CD4-positive, alpha-beta T cell treated with Interleukin-12 subunit alpha and Interleukin-12 subunit beta, for 1 hour (primary cell): ENCODE data around the gene PRKAA2.

Experiments used
- DNase-seq: peaks from one replicate; pipeline ENCODE4 v3.0.0-alpha.2; 2020

PRKAA2 gene

DNA sequence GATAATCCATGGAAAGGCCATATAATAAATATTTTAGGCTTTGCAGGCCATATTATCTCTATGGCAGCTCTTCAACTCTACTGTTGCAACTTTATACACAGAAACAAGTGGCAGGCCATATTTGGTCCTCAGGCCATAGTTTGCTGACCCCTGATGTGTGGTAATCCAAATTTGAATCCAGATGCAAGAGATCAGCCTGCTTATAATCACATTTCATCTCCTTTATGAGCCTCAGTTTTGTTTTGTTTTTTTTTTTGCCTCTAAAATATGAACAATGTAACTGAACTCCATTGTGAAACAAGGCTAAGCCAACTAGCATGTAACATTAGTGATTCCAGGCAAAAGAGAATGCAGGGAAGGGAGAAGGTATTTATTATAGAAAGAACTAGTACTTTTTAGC, 81.6 kb downstream of the PRKAA2 start:
- no peak for DNase-seq

DNA sequence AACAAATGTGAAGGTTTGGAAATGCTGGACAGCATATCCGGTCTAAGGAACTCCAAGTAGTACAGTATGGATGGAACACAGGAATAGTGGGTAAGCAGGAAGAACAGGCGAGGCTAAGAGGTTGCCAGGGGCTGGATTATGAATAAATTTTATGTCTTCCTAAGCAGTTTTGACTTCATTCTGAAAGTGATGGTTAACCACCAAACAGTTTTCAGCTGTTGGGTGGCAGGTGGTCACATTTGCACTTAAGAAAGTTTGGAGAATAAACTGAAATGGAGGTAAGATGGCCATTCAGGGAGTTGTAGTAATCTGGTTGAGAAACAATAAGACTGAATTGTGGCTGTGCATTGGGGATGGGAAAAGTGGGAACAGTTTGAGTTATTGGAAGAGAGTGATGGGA, 83.8 kb downstream of the PRKAA2 start:
- no peak for DNase-seq

DNA sequence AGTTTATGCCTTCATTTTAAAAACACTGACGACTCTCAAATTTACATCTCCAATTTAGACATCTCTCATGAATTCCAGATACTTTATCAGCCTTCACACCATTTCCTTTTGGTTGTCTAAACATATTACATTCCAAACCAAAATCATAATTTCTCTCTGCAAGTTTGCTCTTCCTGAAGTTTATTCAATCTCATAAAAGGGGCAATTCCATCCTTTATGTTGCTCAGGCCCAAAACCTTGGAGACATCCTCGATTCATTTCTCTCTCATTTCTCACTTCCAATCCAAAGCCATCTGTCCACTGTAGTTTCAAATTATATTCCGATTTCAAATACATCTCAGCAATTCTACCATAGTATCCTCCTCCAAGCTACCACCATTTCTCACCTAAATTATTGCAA, 100.1 kb downstream of the PRKAA2 start:
- no peak for DNase-seq

DNA sequence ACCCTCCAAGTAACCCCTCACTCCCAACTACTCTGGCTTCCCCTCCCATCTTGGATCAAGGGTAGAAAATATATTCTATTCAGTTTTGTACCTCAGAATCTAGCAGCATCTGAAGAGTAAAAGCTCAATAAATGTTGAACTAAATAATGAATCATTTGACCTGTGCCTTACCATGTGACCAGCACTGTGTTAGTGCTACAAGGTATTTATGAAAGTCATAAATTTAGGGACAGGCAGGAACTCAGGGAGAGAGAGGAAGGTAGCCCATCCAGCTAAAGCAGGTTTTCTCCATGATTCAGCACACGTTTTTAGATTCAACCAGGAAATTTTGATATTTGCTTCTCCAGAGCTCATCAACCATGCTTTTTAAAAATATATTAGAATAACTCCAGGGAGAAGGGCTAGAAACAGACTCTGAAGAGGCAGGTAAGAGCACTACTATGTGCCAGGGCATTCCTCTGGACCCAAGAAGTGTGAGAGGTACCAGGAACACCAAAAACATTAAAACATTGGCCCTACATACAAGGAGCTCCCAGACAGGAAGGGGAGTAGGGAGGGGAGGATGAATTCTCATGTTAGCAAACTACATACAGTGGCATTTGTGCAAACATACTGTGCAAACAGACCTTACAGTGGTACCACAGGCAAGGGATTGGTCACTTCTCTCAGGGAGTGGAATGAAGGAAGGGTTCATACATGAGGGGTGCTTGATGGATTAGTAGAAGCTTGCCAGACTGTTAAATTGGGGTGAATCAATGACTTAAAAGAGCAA, 109.8 kb downstream of the PRKAA2 start:
- DNase-seq = no peak

DNA sequence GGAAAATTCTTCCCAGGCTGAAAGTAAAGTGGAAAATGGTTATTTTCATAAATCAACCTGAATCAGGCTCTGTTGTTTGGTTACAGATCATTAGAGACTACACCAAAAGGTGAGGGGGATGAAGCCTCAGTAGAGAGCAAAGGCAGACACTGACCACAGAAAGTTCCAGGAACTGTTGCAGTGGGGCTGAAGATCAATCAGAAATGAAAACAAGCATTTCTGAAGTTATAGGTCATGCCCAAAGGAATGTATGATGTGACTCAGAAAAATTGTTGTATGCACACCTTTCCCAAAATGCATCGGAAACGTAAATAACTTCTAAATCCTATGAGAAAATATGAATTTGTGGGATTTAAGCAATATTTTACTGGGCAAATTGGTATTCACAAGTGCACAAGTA, 110.8 kb downstream of the PRKAA2 start:
- no peak for DNase-seq

DNA sequence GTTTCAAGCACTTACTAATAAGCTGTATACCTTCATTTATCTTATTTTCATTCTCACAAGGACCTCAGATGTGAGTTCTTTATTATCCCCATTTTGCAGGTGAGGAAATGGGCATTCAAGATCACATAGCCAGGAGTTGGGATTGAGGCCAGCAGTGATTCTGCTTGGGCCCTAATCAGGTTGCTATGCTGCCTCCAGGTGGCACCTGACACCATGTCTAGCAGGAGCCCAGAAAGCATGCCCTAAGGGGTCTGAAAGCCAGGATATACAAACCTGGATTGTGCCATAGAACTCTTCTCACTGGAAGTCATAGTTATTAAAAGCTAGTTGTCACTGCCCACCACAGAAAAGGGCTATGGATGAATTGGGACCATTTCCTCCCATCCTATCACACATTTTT, 113.0 kb downstream of the PRKAA2 start:
- DNase-seq = no peak

DNA sequence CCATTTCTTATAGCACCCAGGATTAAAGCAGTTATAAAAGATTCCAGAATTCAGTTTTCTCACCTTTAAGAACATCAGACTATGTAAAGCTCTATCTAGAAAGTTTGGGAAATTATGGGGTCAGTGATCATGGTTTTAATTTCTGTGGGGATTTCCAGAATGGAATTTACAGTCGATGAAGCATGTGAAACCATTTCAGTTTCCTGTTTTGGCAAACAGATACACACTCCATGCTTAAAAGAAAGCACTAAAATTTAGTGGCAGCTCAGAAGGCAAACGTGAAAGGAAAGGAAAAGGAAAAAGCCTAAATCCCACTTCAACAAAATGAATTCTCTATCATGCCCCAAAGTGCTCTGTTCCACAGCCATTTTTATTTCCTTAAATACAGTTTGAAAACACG, 113.7 kb downstream of the PRKAA2 start:
- no peak for DNase-seq
